HL-60 (cell line): ENCODE data around the gene NUP62CL.

ENCODE experiments used
- DNase-seq, 2 experiments: peaks; one replicate each; pipeline ENCODE4 v3.0.0-alpha.2; 2010 to 2020; ENCODE audit warnings: low read depth in 1 of 2, low spot score in 1 of 2
- H3K27ac ChIP-seq: fragments of 250-450 bp; sonication (Bioruptor Pico); replicated peaks from 2 replicates; pipeline ENCODE4 v1.5.1; 2020; ENCODE audit warnings: mild to moderate bottlenecking, moderate library complexity
- H3K27me3 ChIP-seq: fragments of 250-450 bp; sonication (Bioruptor Pico); 2 replicates; pipeline ENCODE4 v1.5.1; 2021; ENCODE audit warnings: mild to moderate bottlenecking, moderate library complexity; ENCODE audit not compliant: insufficient read depth, poor library complexity, severe bottlenecking
- H3K4me3 ChIP-seq: replicated peaks from 2 replicates; pipeline ENCODE4 v1.5.1; 2011; ENCODE audit warnings: mild to moderate bottlenecking, control low read depth, low read length; ENCODE audit not compliant: insufficient read depth
- CTCF ChIP-seq: IDR thresholded peaks from one replicate; pipeline ENCODE4 v1.5.1; 2011; ENCODE audit warnings: low read length, control low read depth, inconsistent platforms; ENCODE audit not compliant: insufficient read depth
- GABPA ChIP-seq: IDR thresholded peaks from 2 replicates; pipeline ENCODE4 v1.6.1; 2012; ENCODE audit warnings: low read depth
- POLR2AphosphoS5 ChIP-seq: IDR thresholded peaks from 2 replicates; pipeline ENCODE4 v1.6.1; 2012; ENCODE audit warnings: low read depth
- SPI1 ChIP-seq: IDR thresholded peaks from 2 replicates; pipeline ENCODE4 v1.6.1; 2012; ENCODE audit warnings: low read depth, mild to moderate bottlenecking, borderline replicate concordance
- TF ChIP-seq, protein P1 (sequence below): IDR thresholded peaks from 2 replicates; pipeline ENCODE4 v1.6.1; 2012; ENCODE audit warnings: low read depth; ENCODE audit not compliant: insufficient replicate concordance

The NUP62CL gene

GRCh38 chrX:107107459-107107858 lies 98.8 kb downstream of the NUP62CL start:
- no peak for DNase-seq
- no peak overlapping the region for H3K27ac ChIP-seq
- TF ChIP-seq SPI1 (no peak), CTCF (no peak), GABPA (no peak), POLR2AphosphoS5 (no peak)
- TF ChIP-seq, protein P1, sequence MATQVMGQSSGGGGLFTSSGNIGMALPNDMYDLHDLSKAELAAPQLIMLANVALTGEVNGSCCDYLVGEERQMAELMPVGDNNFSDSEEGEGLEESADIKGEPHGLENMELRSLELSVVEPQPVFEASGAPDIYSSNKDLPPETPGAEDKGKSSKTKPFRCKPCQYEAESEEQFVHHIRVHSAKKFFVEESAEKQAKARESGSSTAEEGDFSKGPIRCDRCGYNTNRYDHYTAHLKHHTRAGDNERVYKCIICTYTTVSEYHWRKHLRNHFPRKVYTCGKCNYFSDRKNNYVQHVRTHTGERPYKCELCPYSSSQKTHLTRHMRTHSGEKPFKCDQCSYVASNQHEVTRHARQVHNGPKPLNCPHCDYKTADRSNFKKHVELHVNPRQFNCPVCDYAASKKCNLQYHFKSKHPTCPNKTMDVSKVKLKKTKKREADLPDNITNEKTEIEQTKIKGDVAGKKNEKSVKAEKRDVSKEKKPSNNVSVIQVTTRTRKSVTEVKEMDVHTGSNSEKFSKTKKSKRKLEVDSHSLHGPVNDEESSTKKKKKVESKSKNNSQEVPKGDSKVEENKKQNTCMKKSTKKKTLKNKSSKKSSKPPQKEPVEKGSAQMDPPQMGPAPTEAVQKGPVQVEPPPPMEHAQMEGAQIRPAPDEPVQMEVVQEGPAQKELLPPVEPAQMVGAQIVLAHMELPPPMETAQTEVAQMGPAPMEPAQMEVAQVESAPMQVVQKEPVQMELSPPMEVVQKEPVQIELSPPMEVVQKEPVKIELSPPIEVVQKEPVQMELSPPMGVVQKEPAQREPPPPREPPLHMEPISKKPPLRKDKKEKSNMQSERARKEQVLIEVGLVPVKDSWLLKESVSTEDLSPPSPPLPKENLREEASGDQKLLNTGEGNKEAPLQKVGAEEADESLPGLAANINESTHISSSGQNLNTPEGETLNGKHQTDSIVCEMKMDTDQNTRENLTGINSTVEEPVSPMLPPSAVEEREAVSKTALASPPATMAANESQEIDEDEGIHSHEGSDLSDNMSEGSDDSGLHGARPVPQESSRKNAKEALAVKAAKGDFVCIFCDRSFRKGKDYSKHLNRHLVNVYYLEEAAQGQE: no peak

GRCh38 chrX:107102980-107103379 lies 103.3 kb downstream of the NUP62CL start:
- Histone ChIP-seq H3K4me3 (no peak overlapping the region), H3K27ac (no peak overlapping the region), H3K27me3 (no peaks in the 10 kb centered on the region)
- DNase-seq: no peak
- TF ChIP-seq POLR2AphosphoS5 (no peak), GABPA (no peak), CTCF (no peak), SPI1 (no peak)
- TF ChIP-seq, protein P1: no peak

More at GRCh38 chrX:107107459-107107858, 98.8 kb downstream of the NUP62CL start:
- no peak overlapping the region for H3K4me3 ChIP-seq
- H3K27me3 ChIP-seq: no peaks in the 10 kb centered on the region

DNA sequence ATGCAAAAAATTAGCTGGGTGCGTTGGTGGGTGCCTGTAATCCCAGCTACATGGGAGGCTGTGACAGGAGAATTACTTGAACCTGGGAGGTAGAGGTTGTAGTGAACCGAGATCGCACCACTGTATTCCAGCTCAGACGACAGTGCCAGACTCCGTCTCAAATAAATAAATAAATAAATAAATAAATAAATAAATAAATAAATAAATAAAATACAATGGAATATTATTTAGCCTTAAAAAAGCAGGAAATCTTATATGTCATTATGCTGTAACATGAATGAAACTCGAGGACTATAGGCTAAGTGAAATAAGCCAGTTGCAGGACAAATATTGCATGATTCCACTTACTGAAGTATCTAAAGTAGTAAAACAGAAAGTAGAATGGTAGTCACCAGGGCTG lies 130.1 kb downstream of the NUP62CL start:
- TF ChIP-seq, protein P1: no peak
- TF ChIP-seq CTCF (no peak), SPI1 (no peak), GABPA (no peak), POLR2AphosphoS5 (no peak)
- no peak overlapping the region for H3K27ac ChIP-seq
- no peak overlapping the region for H3K4me3 ChIP-seq
- DNase-seq: no peak
- H3K27me3 ChIP-seq: no peaks in the 10 kb centered on the region
